HG02678 (cell line): ENCODE results near the gene DNAJC17.

Source experiments
- ATAC-seq: cut with Tn5 transposase; IDR thresholded peaks from one replicate; pipeline ENCODE4 v1.9.1; 2021; ENCODE audit warnings: mild to moderate bottlenecking, moderate library complexity; ENCODE audit not compliant: unreplicated experiment

The DNAJC17 gene, protein sequence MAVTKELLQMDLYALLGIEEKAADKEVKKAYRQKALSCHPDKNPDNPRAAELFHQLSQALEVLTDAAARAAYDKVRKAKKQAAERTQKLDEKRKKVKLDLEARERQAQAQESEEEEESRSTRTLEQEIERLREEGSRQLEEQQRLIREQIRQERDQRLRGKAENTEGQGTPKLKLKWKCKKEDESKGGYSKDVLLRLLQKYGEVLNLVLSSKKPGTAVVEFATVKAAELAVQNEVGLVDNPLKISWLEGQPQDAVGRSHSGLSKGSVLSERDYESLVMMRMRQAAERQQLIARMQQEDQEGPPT

GRCh38 chr15:40807028-40807887 lies at the start of gene DNAJC17, which contains the start of gene ZFYVE19:
TSS of gene DNAJC17 (minus strand) at chr15:40807473. CDS start at chr15:40807446, 27 bp downstream.
TSS of gene ZFYVE19 (plus strand) at chr15:40807089. CDS start at chr15:40807590, 501 bp downstream.
- peak; percentile 93 for ATAC-seq

GRCh38 chr15:40856746-40857145 lies 49.5 kb upstream of the DNAJC17 start:
- no peak for ATAC-seq

DNA sequence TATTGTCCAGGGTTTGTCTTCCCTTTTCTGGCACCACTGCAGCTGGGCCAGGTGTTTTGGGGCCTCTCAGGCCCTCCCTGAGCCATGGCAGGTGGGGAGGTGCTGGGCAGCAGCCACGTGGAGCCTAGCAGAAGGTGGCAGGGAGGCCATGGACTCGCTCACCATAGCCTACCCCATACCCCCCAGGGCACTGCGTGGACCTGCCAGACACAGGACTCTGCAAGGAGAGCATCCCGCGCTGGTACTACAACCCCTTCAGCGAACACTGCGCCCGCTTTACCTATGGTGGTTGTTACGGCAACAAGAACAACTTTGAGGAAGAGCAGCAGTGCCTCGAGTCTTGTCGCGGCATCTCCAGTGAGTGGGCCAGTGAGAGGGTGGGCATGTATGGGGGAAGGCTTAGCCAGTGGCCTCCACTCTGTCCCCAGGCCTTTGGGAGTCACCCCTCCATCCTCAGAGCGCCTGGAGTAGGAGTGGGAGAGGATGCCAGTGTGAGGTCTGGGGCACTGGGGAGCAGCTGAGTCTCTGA lies 48.5 kb upstream of the DNAJC17 start:
- ATAC-seq: no peak

GRCh38 chr15:40854161-40854560 lies 46.9 kb upstream of the DNAJC17 start:
- no peak for ATAC-seq

GRCh38 chr15:40853241-40853890 lies 46.1 kb upstream of the DNAJC17 start:
- ATAC-seq: no peak

DNA sequence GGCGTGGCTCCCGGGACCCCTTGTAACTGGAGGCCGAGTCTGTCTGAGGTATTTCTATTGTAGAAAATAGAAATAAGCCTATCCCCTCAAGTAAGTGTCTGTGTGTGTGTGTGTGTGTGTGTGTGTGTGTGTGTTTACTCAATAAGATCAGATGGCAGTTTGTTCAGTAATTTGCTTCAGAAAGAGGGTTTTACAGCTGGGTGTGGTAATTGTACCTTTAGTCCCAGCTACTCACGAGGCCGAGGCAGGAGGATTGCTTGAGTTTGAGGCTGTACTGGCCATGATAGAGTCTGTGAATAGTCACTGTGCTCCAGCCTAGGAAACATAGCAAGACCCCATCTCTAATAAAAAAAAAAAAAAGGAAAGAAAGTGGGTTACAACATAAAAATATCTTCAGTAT lies 45.3 kb upstream of the DNAJC17 start:
- no peak for ATAC-seq

GRCh38 chr15:40850576-40851112 lies 43.4 kb upstream of the DNAJC17 start:
- no peak for ATAC-seq

DNA sequence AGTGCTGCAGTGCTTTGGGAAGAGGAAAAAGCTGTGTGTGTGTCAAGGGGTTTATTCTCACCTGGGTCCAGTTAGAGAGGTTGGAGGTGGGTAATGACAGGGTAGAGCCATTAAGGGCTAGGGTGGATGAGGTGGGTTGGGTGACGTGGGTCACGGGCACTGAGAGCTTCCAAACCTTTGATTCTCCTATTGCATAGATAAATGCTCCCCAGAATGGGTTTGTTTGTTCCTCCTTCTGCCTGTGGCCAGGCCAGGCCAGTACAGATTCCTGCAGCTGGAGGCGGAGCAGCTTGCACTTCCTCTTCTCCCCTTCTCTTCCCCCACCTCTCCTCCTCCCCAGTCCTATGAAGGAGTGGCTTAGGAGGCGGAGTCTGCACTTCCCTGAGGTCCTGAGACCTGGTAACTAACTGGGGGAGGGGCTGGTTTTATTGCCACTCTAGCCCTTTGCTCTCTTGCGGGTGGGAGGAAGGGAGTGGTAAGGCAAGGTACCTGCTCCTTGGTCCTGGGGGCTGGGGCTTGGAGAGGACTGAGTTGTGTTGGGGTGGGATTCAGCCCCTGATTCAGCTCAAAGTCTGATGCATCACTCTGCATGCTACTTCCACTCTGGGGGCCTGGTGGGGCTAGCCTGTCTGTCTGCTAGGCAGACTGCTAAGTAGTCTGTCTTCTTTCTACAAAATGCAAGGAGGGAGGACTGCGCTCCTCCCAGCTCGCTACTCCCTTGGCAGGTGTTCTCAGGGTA lies 40.1 kb upstream of the DNAJC17 start:
- ATAC-seq: peak; percentile 74

- peak; percentile 24 for ATAC-seq
Measured at GRCh38 chr15:40846841-40847222, 39.6 kb upstream of the DNAJC17 start.

DNA sequence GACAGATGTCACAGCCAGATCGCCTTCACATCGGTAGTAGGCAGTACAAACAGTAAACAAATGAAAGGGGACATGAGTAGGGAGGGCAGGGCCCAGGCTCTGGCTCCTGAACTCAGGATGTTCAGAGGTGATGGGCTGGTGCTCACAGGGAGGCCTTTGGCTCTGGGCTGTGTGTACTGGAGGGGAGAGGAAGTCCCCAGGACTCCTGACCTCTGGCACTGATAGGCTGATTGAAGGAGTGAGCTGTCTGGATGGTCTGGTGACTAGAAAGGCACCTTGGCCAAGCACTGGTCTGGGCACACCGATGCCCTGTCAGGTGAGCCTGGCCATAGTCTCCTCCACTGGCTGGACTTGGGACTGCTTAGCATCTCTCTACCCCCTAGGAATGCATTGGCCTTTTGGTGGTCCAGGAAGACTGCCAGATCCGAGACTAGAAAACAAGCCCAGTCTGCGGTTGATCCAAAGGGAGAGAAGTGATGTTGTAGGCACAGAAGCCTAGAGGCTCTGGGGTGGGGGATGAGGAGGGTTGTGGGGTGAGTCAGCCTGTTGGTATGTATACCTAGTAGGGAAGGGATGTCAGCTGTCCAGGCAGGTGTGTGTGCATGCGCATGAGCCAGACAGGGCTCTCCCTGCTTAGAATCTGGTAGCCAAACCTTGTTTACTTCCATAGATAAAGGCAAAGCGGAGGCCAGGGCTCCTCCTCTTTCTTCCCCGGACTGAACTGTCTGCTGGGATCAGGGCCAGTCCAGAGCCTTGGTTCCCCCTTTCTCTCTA lies 38.4 kb upstream of the DNAJC17 start:
- no peak for ATAC-seq

DNA sequence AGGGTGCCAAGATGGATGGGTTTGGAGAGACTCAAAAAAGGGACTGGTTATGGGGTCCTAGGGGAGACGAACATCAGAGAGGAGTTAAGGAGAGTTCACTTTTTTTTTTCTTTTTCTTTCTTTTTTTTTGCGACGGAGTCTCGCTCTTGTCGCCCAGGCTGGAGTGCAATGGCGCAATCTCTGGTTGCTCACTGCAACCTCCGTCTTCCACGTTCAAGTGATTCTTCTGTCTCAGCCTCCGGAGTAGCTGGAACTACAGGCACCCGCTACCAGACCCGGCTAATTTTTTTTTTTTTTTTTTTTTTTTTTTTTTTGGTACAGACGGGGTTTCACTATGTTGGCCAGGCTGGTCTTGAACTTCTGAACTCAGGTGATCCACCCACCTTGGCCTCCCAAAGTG lies 37.8 kb upstream of the DNAJC17 start:
- no peak for ATAC-seq

DNA sequence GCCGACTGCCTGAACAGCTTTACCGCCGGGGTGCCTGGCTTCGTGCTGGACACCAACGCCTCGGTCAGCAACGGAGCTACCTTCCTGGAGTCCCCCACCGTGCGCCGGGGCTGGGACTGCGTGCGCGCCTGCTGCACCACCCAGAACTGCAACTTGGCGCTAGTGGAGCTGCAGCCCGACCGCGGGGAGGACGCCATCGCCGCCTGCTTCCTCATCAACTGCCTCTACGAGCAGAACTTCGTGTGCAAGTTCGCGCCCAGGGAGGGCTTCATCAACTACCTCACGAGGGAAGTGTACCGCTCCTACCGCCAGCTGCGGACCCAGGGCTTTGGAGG lies 37.4 kb upstream of the DNAJC17 start:
- no peak for ATAC-seq

DNA sequence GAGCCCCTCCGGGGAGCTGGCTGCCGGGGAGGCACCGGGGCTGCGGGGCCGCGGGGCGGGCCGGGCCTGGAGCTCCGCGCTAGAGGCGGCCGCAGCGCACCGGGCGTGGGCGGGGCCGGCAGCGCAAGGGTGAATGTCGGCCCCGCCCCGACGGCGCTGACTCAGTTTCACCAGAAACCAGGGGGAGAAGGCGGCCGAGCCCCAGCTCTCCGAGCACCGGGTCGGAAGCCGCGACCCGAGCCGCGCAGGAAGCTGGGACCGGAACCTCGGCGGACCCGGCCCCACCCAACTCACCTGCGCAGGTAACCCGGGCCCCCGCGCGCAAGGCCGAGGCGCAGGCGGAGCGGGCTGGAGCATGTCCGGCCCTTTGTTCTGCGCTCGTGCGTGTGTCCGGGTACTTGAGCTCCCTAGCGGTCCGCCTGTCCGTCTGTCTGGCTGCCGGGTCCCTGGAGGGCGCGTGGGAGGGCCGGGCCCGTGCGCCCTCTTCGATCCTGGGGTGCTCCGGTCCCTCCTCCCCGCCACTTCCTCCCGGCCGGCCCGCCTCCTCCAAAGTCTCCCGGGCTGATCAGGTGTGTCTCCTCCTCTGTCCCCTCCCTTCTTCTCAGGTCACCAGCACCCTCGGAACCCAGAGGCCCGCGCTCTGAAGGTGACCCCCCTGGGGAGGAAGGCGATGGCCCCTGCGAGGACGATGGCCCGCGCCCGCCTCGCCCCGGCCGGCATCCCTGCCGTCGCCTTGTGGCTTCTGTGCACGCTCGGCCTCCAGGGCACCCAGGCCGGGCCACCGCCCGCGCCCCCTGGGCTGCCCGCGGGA lies 36.8 kb upstream of the DNAJC17 start, which contains the start of gene SPINT1:
Gene SPINT1 (plus strand): TSS at position 164 of the 811 bp plus-strand sequence. CDS start 507 bp downstream, at position 671.
- no peak for ATAC-seq

GRCh38 chr15:40843261-40843884 lies 36.1 kb upstream of the DNAJC17 start:
- no peak for ATAC-seq

GRCh38 chr15:40841741-40842140 lies 34.5 kb upstream of the DNAJC17 start:
- no peak for ATAC-seq

DNA sequence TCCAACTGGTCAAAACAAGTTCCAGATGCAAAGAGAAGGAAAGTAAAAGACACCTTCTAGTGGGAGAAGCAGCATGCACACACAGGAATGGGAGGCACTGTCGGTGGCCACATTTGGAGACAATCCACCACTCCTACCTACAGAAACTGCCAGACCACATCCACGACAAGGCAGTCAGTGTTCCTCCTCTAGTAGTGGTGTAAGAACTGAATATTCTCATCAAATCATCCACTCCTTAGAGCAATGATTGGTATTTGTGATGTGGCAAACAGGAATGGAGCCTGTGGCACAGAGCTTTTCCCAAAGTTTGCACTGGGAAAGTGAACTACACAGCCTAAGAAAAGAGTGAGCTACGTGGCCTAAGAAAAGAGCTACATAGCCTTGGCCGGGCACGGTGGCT lies 31.5 kb upstream of the DNAJC17 start:
- no peak for ATAC-seq

DNA sequence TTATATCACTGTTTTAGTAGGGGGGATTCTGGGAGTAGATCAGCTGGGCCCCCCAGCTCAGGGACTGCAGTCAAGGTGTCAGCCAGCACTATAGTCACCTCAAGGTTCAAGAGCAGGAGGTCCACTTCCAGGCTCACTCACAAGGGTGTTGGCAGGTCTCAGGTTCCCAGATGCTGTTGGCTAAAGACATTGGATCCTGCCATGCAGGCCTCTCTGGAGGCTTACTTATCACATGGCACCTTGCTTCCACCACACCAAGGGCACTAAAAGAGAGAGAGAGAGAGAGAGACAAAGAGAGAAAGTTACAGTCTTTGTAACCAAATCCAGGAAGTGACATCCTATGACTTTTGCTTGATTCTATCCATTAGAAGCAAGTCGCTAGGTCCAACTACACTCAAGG lies 28.7 kb upstream of the DNAJC17 start:
- no peak for ATAC-seq

- no peak for ATAC-seq
Measured at GRCh38 chr15:40832903-40833302, 25.6 kb upstream of the DNAJC17 start.
